ENCODE data around the gene NOMO2. TPM values are rescaled to one million over a fixed set of nuclear protein-coding genes. Genes with fewer than 3 reads are reported as not detected.
"Not testable (repeated sequence)": the region's sequence is repeated elsewhere in the genome, so short reads cannot be mapped to it uniquely, and the experiment has no call there.

The NOMO2 gene
- total RNA-seq, 1 donor: 124 TPM

DNA sequence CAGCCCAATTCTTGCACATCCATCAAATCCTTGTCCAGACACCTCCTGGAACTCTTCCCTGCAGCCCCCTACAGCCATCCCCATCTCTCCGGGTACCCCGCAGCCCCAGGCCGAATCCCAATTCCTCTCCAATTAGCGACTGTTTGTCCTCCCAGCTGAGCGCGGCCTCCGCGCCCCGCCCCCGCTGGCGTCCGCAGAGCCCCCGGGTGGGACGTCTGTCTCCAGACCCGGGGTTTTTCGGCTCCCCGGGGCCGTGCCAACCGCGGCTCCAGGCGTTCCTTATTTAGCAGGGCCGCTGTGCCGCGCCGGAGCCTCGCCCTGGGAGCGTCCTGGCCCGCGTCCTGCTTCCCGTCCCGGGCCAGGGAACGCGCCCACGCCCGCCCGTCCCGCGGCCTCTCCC lies 160.7 kb downstream of the NOMO2 start:
- not testable (repeated sequence) for DNase-seq (ENCODE audit: low read depth)
- H3K4me3 ChIP-seq (ENCODE audit: low read depth, low read length): peak overlapping the region; percentile 47

DNA sequence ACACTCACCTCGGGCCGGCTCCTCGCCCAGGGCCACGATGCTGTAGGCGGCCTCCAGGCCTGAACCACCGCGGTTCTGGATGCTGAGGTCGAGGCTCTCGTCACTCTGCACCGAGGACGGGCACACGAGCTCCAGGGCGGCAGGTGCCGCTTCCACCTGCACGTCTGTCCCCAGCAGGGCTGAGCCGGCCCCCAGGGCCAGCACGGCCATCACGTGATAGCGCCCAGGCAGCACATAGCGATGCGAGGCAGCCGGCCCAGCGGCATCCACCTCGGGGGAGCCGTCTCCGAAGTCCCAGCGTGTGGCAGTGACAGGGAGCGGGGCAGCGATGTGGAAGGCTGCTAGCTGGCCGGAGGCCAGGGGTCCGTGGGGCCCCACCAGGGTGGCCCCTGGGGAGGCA lies 167.5 kb downstream of the NOMO2 start:
- not testable (repeated sequence) for H3K4me3 ChIP-seq (ENCODE audit: low read depth, low read length); DNase-seq (ENCODE audit: low read depth)

DNA sequence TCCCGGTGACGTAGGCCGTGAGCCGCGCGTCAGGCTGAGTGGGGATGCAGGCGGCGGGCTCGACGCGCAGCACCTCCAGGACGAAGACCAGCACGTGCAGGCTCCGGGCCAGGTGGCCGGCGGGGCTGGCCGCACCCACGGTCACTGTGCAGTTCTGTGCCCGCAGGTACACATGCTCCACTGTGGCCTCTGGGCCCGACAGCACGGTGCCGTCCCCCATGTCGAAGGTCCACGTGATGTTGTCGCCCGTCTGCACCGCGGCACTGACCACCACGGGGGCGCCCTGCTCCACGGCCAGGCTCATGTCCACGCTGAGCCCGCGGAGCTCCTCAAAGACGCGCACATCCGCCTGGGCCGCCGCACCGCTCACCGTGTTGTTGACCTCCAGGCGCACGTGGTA lies 174.1 kb downstream of the NOMO2 start:
- DNase-seq (ENCODE audit: low read depth); H3K4me3 ChIP-seq (ENCODE audit: low read depth, low read length): not testable (repeated sequence)

DNA sequence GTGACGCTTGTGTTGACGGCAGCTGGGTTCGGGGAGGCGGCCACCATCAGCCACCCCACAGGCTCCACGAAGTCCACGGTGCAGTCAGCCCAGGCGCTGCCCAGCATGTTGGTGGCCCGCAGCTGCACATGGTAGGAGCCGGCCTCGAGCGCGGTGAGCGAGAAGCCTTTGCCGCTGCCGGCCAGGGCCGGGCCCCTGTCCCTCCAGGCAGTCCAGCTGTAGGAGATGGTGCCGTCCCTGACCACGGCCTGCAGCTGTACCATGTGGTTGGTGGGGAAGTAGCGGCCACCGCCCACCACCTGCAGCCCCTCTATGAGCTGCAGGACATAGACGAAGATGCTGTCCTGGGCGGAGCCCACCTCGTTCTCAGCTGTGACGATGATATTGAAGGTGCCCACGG lies 175.4 kb downstream of the NOMO2 start:
- DNase-seq (ENCODE audit: low read depth): peak; percentile 0

DNA sequence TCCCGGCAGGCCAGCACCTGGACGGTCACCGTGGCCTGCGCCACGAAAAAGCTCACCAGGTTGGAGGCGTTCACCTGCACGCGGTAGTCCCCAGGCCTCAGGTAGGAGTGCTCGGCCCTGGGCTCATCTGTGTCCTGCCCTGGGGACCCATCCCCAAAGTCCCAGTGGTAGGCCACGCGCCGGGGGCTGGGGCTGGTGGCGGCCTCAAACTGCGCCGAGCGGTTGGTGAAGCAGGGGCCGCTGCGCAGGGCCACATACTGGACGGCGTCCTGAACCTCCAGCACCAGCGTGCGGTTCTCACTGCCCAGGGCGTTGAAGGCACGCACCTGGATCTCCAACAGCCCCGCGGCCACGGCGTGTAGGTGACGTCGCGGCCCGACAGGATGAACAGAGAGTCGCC lies 176.6 kb downstream of the NOMO2 start:
- not testable (repeated sequence) for H3K4me3 ChIP-seq (ENCODE audit: low read depth, low read length); DNase-seq (ENCODE audit: low read depth)

More for the DNA sequence above, 175.4 kb downstream of the NOMO2 start:
- H3K4me3 ChIP-seq (ENCODE audit: low read depth, low read length): not testable (repeated sequence)

DNA sequence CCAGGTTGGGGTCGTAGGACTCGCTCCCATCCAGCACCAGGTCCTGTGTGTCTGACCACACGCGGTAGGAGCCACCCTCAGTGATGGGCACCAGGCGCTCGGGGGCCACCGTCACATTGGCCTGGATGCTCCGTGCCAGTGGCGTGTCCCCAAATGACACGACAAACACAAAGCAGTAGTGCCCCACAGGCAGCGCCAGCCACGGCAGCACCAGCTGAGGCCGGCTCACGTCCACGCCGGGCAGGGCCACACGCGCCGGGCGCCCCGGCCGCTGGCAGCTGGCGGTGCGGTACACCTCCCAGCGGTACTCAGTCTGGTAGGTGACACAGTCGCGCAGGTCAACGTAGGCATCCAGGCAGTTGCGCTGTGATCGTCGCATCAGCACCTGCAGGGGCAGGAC lies 177.0 kb downstream of the NOMO2 start:
- not testable (repeated sequence) for H3K4me3 ChIP-seq (ENCODE audit: low read depth, low read length); DNase-seq (ENCODE audit: low read depth)

DNA sequence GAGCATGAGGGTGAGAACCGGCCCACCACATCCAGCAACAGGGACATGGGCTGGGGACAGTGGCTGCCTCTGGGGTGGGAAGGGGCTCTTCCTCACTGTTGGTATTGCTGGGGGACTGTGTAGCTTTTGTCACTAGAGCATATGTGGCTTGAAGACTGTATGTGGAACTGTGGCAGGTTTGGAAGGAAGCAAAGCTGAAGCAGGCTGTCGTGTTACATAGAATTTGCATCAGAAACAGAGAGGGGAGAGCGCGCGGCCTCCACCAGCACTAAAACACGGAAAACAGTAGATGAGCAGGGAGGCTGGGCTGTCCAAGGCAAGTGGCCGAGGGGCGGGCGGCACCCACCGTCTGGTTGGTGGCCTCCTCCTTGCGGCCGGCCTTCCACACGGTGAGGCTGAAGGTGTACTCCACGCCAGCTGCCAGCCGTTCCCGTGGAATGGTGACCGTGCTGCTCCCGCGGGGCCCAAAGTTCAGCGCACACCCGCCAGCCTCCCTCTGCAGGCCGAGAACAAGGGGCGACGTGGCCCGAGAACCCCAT lies 177.7 kb downstream of the NOMO2 start:
- not testable (repeated sequence) for DNase-seq (ENCODE audit: low read depth); H3K4me3 ChIP-seq (ENCODE audit: low read depth, low read length)

DNA sequence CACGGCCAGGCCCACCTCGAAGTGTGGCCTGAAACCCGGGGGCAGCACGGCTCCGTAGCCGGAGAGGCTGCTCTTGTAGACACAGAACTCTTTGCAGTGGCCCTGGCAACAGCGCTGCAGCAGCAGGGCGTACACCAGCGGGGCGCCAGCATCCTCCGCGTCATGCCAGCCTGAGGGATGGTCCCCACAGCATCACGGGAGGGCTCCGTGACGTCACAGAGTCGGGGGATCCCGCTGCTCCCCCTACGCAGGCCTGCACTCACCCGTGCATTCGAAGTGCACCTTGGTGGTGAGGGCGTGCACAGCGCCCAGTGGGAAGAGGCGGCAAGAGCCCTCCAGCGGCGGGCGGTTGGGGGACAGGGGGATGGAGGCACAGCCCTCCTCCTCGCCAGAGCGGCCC lies 179.2 kb downstream of the NOMO2 start:
- DNase-seq (ENCODE audit: low read depth); H3K4me3 ChIP-seq (ENCODE audit: low read depth, low read length): not testable (repeated sequence)

Small RNA genes lying within 50 kb of the gene (small RNA-seq; reads per million reads assigned to genes)
- gene MIR3179-3 (not detected), gene MIR3179-4 (not detected), gene MIR3180-3 (not detected), gene MIR3670-3 (not detected), gene MIR3670-4 (not detected), gene MIR6770-3 (not detected), gene RF00019 (not detected)

Other genes starting within 250 kb of the NOMO2 start
- gene NPIPA8, start 225.4 kb downstream of the NOMO2 start, total RNA-seq: under 0.01 and 0.32 TPM in 2 replicates
- 871 and 1,016 TPM in 2 replicates for gene RPS15A, start 228.2 kb upstream of the NOMO2 start, total RNA-seq
- gene ARL6IP1, start 239.5 kb upstream of the NOMO2 start, total RNA-seq: 161 and 369 TPM in 2 replicates

Data from fibroblast of villous mesenchyme (primary cell).